Endometrial microvascular endothelial cells (primary cell): ENCODE data around the gene TPRX1. TPM values are rescaled to one million over a fixed set of nuclear protein-coding genes. Genes with fewer than 3 reads are reported as not detected.
"Not testable (repeated sequence)": the region's sequence is repeated elsewhere in the genome, so short reads cannot be mapped to it uniquely, and the experiment has no call there.

Source experiments
- in situ Hi-C: cut with HindIII; loops from 2 replicates; pipeline ENCODE4 v1.10.0; 2017; ENCODE audit warnings: low sequenced_read_pairs, low pct_unique_long_range_greater_than_20kb; ENCODE audit errors: inconsistent ontology term
- total RNA-seq: library from RNA; depleted of rRNA; stranded (reverse); fragments of >200 nt; gene quantifications from one replicate; pipeline ENCODE4 v1.2.3, GENCODE V29; 2015; ENCODE audit errors: inconsistent ontology term

The TPRX1 gene
- total RNA-seq, 1 donor from 2014 or later, result not detected

GRCh38 chr19:47803671-47804070 is 680 bp downstream of the TPRX1 start:
- in situ Hi-C loops, result not testable (repeated sequence)

DNA sequence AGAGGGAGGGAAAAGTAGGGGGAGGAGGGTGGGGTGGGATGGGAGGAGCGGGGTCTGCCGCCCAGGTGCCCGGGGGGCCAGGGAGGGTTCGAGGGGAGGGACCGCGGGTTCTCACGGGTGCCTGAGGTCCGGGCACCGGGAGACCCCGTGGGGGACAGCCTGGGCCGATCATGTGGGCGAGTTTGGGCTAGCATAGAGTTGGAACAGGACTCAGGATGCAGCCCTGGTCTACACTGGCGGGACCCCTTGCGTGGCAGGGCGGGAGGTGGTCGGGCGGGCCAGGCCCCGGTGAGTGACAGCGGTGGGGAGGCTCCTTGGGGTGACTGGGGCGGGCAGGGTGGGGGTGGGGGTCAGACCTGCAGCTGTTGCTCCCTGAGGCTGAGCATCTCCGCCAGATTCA is 1.2 kb downstream of the TPRX1 start:
- in situ Hi-C loops, result not testable (repeated sequence)

GRCh38 chr19:47802521-47803043 is 1.8 kb downstream of the TPRX1 start:
- in situ Hi-C loops, result no loop called here

DNA sequence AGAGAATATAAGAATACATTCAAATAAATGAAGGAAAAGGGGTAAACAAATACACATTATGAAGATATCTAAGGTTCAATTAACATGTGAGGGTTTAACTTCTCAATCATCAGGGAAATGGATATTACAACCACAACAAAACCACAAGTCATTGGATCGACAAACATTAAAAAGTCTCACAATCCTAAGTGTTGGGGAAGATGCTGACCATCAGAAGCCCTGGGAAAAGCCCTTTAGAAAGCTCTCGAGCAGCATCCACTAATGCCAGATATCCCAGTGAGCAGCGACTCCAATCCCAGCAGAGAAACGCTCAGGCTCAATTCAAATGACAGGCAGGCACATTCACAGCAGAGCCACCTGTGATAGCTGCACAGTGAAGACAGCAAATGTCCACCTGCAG is 3.1 kb downstream of the TPRX1 start:
- in situ Hi-C loops, result no loop called here

DNA sequence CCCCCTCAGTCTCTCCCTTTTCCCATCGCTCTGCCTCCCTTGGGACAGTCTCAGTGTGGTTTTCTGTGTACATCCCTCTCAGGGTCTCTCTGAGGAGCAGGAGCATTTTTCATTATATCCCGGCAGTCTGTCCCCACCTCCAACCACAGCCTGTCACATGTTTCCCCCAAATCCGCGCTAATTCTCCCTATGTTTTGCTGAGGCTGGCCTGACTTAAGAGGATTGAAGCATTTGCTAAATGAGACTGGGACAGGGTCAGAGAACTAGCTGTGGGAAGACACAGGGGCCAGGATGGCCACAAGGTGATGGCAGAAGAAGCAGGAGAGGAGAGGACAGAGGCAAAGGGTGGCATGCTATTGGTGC is 5.5 kb downstream of the TPRX1 start:
- in situ Hi-C loops, result no loop called here

DNA sequence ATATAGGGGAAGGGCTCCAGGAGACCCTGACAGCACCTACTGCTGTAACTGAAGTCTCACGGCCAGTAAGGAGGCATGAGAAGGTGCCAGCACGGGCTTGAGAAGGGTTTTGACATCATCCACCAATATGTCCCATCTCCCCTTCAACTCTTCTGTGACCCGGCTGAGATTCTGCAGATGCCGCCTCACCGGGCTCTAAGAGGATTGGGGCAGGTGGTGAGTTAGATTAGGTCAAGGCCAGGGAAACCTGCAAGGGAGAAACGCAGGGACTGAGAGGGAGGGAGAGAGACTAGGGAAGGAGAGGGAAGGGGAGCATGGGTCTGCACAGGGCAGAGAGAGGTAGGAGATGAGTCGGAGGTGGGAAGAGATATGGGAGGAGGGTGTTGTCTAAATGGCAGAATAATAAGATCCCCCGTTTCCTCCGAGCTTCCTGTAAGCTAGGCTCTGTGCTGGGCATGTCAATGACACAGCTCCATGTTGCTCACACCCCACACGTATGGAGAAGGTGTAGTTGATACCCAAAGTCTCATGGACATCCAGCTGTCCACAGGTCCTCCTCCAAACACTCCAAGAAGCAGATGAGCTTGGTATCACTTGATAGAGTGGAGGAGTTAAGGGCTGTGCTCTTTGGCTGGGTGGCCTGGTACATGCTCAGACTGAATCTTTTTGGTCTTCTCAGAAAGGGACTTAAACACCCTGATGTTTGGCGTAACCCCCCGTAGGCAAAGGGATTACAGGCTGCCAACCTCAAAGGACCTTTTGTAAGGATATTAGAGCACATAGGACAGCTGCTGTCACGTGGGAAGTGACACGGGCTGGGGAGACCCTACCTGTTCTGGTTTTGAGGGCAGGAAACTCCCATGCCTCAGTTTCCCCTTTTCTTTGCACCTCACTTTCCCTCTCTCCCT is 6.1 kb downstream of the TPRX1 start:
- in situ Hi-C loops, result no loop called here

DNA sequence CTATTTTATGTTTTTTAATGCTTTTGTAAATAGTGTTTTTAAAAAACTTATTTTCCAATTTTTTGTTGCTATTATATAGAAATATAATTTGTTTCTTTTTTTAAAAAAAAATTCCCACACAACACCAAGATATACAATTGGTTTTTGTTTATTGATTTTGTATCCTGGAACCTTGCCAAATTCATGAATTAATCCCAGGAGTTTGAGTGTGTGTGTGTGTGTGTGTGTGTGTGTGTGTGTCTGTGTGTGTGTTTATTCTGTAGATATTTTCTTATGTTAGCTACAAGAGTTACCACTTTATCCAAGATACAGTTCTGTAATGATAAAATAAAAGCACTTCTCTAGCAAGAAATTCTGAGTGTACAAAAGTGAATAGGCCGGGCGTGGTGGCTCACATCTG is 7.6 kb downstream of the TPRX1 start:
- in situ Hi-C loops, result no loop called here

- in situ Hi-C loops, result no loop called here
Measured at GRCh38 chr19:47794526-47794925, 9.8 kb downstream of the TPRX1 start.

GRCh38 chr19:47792616-47793015 is 11.7 kb downstream of the TPRX1 start:
- in situ Hi-C loops, result no loop called here

DNA sequence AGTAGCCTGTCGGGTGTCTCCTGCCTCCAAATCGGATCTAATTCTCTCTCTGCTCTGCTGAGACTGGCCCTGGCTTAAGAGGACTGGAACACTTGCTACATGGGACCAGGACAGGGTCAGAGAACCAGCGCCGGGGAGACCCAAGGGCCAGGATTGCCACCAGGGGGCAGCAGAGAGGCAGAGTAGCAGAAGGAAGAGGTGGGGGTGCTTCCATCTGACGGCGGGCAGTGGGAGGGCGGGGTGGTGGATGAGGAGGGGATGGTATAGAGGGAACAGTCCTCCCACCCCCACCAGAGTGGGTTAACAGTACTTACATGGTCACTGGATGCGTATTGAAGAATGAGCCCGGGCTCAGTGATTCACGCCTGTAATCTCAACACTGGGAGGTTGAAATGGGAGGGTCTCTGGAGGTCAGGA is 13.9 kb downstream of the TPRX1 start:
- in situ Hi-C loops, result no loop called here

GRCh38 chr19:47789811-47790210 is 14.5 kb downstream of the TPRX1 start:
- in situ Hi-C loops, result not testable (repeated sequence)

DNA sequence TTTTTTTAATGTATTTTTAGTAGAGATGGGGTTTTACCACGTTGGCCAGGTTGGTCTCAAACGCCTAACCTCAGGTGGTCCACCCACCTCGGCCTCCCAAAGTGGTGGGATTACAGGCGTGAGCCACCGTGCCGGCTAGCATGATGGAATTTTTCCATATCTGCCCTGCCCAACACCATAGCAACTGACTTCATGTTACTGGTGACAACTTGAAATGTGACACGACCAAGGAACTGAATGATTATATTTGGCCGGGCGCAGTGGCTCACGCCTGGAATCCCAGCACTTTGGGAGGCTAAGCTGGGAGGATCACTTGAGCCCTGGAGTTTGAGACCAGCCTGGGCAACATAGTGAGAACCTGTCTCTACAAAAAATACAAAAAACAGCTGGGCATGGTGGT is 17.0 kb downstream of the TPRX1 start:
- in situ Hi-C loops, result not testable (repeated sequence)

DNA sequence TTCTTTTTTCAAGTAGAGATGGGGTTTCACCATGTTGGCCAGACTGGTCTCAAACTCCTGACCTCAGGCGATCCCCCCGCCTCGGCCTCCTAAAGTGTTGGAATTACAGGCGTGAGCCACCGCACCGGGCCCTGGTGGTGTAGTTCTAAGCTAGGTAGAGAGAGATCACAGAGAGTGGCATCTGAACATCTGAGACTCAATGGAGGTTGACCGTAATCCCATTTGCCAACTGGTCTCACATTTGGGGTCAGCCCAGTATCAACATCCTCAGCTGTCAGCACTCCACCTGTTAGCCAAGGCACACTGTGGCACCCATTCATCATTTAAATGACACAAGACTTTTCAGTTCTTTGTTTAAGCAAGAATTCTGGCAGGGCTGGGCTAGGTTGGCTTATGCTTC is 17.8 kb downstream of the TPRX1 start:
- in situ Hi-C loops, result no loop called here

DNA sequence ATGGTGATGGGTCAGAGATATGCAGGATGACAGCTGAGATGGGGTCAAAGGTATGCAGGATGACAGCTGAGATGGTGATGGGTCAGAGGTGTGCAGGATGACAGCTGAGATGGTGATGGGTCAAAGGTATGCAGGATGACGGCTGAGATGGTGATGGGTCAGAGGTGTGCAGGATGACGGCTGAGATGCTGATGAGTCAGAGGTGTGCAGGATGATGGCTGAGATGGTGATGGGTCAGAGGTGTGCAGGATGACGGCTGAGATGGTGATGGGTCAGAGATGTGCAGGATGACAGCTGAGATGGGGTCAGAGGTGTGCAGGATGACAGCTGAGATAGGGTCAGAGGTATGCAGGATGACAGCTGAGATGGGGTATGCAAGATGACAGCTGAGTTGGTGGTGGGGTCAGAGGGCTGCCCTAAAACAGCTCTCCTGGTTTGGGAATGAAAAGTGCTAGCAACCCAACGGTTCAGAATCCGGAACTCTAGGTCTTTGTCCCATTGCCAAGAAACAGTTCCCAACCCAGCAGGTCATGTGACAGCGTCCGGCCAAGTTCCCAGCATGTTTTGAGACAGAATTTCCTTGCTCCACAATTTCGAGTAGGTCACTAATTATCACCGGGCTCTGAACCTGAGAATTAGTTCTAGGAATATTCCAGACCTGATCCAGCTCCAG is 22.6 kb downstream of the TPRX1 start:
- in situ Hi-C loops, result no loop called here

DNA sequence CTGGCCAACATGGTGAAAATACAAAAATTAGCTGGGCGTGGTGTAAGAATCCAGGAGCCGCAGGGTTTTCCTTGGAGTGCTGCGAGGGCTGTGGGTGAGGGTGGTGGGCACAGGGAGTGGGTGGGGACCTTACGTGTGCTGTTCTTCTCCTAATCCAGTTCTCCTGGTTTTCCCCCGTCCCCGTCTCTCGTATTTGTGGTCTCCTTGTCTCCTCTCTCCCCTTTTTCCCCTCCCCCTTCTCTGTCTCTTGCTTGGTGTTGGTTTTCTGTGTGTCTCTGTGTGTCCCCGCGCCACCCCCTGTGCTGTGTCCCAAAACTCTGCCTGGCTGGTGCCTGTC is 24.2 kb downstream of the TPRX1 start:
- in situ Hi-C loops, result no loop called here

DNA sequence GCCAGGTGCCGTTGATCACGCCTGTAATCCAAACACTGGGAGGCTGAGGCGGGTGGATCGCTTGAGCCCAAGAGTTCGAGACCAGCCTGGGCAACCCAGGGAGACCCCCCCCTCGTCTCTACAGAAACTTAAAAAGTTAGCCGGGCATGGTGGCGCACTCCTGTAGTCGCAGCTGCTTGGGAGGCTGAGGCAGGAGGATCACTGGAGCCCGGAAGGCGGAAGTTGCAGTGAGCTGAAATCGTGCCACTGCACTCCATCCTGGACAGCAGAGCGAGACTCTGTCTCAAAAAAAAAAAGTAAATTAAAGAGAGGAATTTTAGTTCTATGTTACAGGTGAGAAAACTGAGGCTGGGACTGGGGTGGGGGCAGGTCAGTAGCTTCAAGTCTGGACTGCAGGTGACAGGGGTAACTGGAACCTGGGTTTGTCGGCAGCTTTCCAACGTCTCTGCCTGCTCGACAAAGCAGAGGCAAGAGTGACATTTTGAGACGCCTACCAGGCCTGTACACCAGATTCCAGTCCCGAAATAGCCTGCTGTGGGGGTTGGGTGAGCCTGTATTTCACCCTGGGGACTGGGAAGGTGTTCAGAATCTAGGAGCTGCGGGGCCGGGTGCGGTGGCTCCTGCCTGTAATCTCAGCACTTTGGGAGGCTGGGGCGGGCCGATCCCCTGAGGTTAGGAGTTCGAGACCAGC is 24.7 kb downstream of the TPRX1 start:
- in situ Hi-C loops, result no loop called here

DNA sequence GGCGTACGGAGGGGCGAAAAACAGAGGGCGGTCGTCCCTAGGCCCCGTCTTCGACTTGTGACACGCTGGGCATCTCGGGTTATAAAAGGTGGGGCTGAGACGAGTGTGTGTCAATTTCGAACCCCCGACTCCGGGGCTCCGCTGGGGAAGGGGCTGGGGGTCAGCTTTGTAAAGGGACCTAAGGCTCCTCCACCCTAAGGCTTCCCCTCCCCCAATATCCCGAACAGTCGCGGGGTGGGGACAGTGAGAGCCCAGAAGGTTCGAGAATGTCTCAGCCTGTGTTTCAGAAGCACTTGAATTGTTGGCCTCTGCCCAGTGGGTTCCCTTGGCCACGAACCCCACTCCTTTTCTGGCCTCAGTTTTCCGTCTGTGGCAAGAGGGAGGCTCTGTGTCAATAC is 25.4 kb downstream of the TPRX1 start:
- in situ Hi-C loops, result no loop called here

DNA sequence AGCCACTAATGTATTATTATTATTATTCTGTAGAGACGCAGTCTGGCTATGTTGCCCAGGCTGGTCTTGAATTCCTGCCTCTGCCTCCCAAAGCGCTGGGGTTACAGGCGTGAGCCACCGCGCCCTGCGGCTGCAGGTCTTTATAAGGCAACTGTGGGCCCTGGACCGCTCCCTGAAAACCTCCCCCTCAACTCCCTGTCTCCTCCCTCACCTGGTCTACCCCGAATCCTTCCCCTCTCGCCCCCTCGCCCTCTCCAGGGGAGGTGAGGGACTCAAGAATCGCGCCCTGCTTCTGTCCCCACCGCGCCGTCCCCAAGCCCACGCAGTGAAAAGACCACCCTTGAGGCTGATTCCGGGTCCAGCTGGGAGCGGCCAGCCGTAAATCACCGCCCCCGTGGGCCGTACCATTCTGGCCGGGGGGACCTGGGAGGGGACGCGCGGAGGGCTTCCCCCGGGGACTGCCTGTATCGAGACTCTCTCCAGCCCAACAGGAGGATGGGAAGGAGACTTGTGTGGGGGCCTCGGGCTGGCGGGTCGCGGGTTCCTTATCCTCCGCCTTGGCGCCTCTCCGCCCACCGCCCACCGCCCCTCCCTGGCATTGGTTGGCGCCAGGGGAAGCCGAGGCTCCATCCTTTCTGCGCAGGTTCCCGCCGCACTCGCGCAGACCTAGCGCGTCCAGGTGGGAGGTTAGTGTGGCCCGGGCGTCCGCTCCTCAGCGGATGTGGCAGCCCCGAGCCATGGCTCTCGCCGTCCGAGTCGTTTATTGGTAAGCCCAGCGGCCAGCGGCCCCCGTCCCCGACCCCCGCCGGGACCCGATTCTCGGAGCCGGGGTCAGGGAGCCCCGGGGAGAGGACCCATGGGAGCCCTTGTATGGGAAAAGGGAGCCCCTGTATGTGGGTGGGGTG is 26.1 kb downstream of the TPRX1 start, which contains the start of gene SELENOW:
Gene SELENOW, plus strand, starts transcription at position 655 of the 905 bp plus-strand sequence. Its CDS starts 83 bp downstream, at position 738.
- in situ Hi-C loops, result no loop called here
